OCI-LY7 (cell line): ENCODE results near the gene NFAM1. TPM values are rescaled to one million over a fixed set of nuclear protein-coding genes. Genes with fewer than 3 reads are reported as not detected.
A peak's percentile ranks its signal among the peaks of the same experiment; 100 is the strongest.

Experiments
- BruUV-seq: library from RNA; stranded (reverse); fragments of 400-500 nt; replicated peaks from 2 replicates; lab custom pipeline; 2021; lab: Mats Ljungman, UMichigan
- CTCF ChIA-PET: fragments of 300-600 bp; sonication (Branson Sonifier 250); formaldehyde crosslinking; loops from one replicate; lab custom pipeline; 2022; ENCODE audit warnings: antibody characterized with exemption; ENCODE audit not compliant: unreplicated experiment; lab: Charles Lee
- POLR2A ChIA-PET: fragments of 300-600 bp; sonication (Branson Sonifier 250); formaldehyde crosslinking; loops from one replicate; lab custom pipeline; 2022; ENCODE audit warnings: antibody characterized with exemption; lab: Charles Lee
- DNase-seq: peaks from one replicate; pipeline ENCODE4 v3.0.0-alpha.2; 2015; ENCODE audit warnings: low spot score
- H2AFZ ChIP-seq: fragments of 200-600 bp; sonication (generic), shearing (Covaris generic); 2 replicates; pipeline ENCODE4 v1.6.1; 2014; ENCODE audit warnings: mild to moderate bottlenecking, antibody characterized with exemption, low read length, moderate library complexity
- H3K27ac ChIP-seq: fragments of 200-600 bp; sonication (generic); 2 replicates; pipeline ENCODE4 v1.5.1; 2014; ENCODE audit warnings: mixed run types, low read depth, mild to moderate bottlenecking, moderate library complexity, low read length, inconsistent platforms; ENCODE audit not compliant: poor library complexity, severe bottlenecking
- H3K36me3 ChIP-seq: fragments of 200-600 bp; sonication (generic); 2 replicates; pipeline ENCODE4 v1.6.1; 2014; ENCODE audit warnings: mild to moderate bottlenecking, antibody characterized with exemption, low read length, moderate library complexity, mixed read lengths; ENCODE audit not compliant: insufficient read depth
- H3K4me1 ChIP-seq: fragments of 200-600 bp; sonication (generic); 2 replicates; pipeline ENCODE4 v1.5.1; 2014; ENCODE audit warnings: mild to moderate bottlenecking, low read length; ENCODE audit not compliant: insufficient read depth, poor library complexity, severe bottlenecking
- H3K4me2 ChIP-seq: fragments of 200-600 bp; sonication (generic); 2 replicates; pipeline ENCODE4 v1.6.1; 2014; ENCODE audit warnings: mild to moderate bottlenecking, low read length
- H3K4me3 ChIP-seq: fragments of 200-600 bp; sonication (generic); 2 replicates; pipeline ENCODE4 v1.5.1; 2014; ENCODE audit warnings: mild to moderate bottlenecking, low read depth, low read length; ENCODE audit not compliant: poor library complexity, severe bottlenecking
- H3K79me2 ChIP-seq: fragments of 200-600 bp; sonication (generic); 2 replicates; pipeline ENCODE4 v1.6.1; 2016; ENCODE audit warnings: low read depth, mild to moderate bottlenecking, low read length, moderate library complexity, mixed read lengths; ENCODE audit not compliant: insufficient read depth
- H3K9me2 ChIP-seq: fragments of 200-600 bp; sonication (generic); 2 replicates; pipeline ENCODE4 v1.6.1; 2016; ENCODE audit warnings: mild to moderate bottlenecking, low read length, mixed read lengths; ENCODE audit not compliant: insufficient read depth
- H3K9me3 ChIP-seq: fragments of 200-600 bp; sonication (generic); 2 replicates; pipeline ENCODE4 v1.6.1; 2014; ENCODE audit warnings: mild to moderate bottlenecking, mixed run types, low read length, mixed read lengths
- H4K20me1 ChIP-seq: fragments of 200-600 bp; sonication (generic); 2 replicates; pipeline ENCODE4 v1.6.1; 2014; ENCODE audit warnings: mild to moderate bottlenecking, antibody characterized with exemption, low read length, moderate library complexity, mixed read lengths; ENCODE audit not compliant: insufficient read depth
- CTCF ChIP-seq: fragments of 200-600 bp; sonication (generic); conservative IDR thresholded peaks from 2 replicates; pipeline ENCODE4 v1.5.1; 2014; ENCODE audit warnings: mild to moderate bottlenecking, antibody characterized with exemption, low read length, moderate library complexity, mixed read lengths
- EZH2phosphoT487 ChIP-seq: fragments of 200-600 bp; sonication (generic); IDR thresholded peaks from 2 replicates; pipeline ENCODE4 v1.6.1; 2018; ENCODE audit warnings: low read depth, borderline replicate concordance, mild to moderate bottlenecking, mixed run types, antibody characterized with exemption, low read length, moderate library complexity, mixed read lengths
- intact Hi-C: fragments of 100-400 bp; cut with micrococcal nuclease; formaldehyde crosslinking; loops from one replicate; pipeline ENCODE4 v1.10.0; 2022; ENCODE audit not compliant: unreplicated experiment
- total RNA-seq, 2 experiments: library from RNA; depleted of rRNA in 1 of 2; stranded (reverse); fragments of >200 nt in 1 of 2; shearing (Covaris generic) in 1 of 2; gene quantifications; 2 replicates each; pipeline ENCODE4 v1.2.3, GENCODE V29; 2014 to 2022

The NFAM1 gene
- total RNA-seq, 2 experiments from 2014 or later: 0.16 to 0.88 TPM

GRCh38 chr22:42371501-42371900 is 60.7 kb downstream of the NFAM1 start:
- ChIA-PET POLR2A (interaction anchor here (0.7 kb wide), 1 partner anchor 13 kb away, joined by 3 read pairs; no protein-coding TSS in a partner anchor), CTCF (no interaction called here)
- Histone ChIP-seq H3K36me3 (no peaks in the 10 kb centered on the region), H3K4me2 (no peak overlapping the region), H3K9me2 (no peaks in the 10 kb centered on the region), H3K9me3 (no peaks in the 10 kb centered on the region), H3K4me3 (no peak overlapping the region), H3K4me1 (peaks cover 20% of the 10 kb centered on the region), H3K79me2 (no peaks in the 10 kb centered on the region), H2AFZ (no peak overlapping the region), H4K20me1 (no peaks in the 10 kb centered on the region), H3K27ac (no peak overlapping the region)
- TF ChIP-seq CTCF: no peak
- no peak for TF ChIP-seq EZH2phosphoT487
- BruUV-seq: no TSS peak
- intact Hi-C loops: no loop called here
- DNase-seq: no peak

- Histone ChIP-seq H3K9me2 (no peaks in the 10 kb centered on the region), H3K79me2 (no peaks in the 10 kb centered on the region), H3K4me1 (peaks cover 20% of the 10 kb centered on the region), H3K36me3 (no peaks in the 10 kb centered on the region), H3K9me3 (no peaks in the 10 kb centered on the region), H4K20me1 (no peaks in the 10 kb centered on the region), H3K4me3 (no peak overlapping the region), H2AFZ (no peak overlapping the region), H3K4me2 (no peak overlapping the region), H3K27ac (no peak overlapping the region)
- intact Hi-C loops: no loop called here
- POLR2A ChIA-PET: interaction anchor here (0.7 kb wide), 1 partner anchor 12 kb away, joined by 3 read pairs; no protein-coding TSS in a partner anchor
- BruUV-seq: no TSS peak
- CTCF ChIA-PET: no interaction called here
- TF ChIP-seq EZH2phosphoT487 (no peak), CTCF (no peak)
- DNase-seq: no peak
Observed at GRCh38 chr22:42371099-42371498, 61.1 kb downstream of the NFAM1 start.

GRCh38 chr22:42369250-42370041 is 62.8 kb downstream of the NFAM1 start:
- peak; percentile 94 for DNase-seq
- CTCF ChIA-PET: interaction anchor here (0.5 to 0.6 kb wide), 2 partner anchors 28 to 419 kb away, joined by 3 to 5 read pairs; no protein-coding TSS in a partner anchor
- Histone ChIP-seq H3K4me3 (peak overlapping the region; percentile 69), H2AFZ (peak overlapping the region; percentile 94), H3K79me2 (no peaks in the 10 kb centered on the region), H3K4me1 (peaks cover 17% of the 10 kb centered on the region), H3K9me2 (no peaks in the 10 kb centered on the region), H4K20me1 (no peaks in the 10 kb centered on the region), H3K4me2 (peak overlapping the region; percentile 96), H3K27ac (no peak overlapping the region), H3K36me3 (no peaks in the 10 kb centered on the region), H3K9me3 (no peaks in the 10 kb centered on the region)
- TF ChIP-seq EZH2phosphoT487 (no peak), CTCF (no peak)
- POLR2A ChIA-PET: interaction anchor here (0.6 to 1.3 kb wide), 4 partner anchors 36 to 199 kb away, joined by 3 to 5 read pairs (median 4); no protein-coding TSS in a partner anchor
- BruUV-seq: no TSS peak
- intact Hi-C loops: no loop called here
